Heart right ventricle (tissue), 16 donors: Measurements from ENCODE around the gene CNOT11. TPM values are rescaled to one million over a fixed set of nuclear protein-coding genes. Genes with fewer than 3 reads are reported as not detected.

Source experiments
- ATAC-seq, 8 donors: fragments of 200-7000 bp; cut with Tn5 transposase; one replicate each; pipeline ENCODE4 v1.9.1; 2020; ENCODE audit warnings: mild to moderate bottlenecking in 8 of 8, moderate library complexity in 8 of 8, moderate number of reproducible peaks in 1 of 8
- DNase-seq, 2 donors: peaks; one replicate each; pipeline ENCODE4 v3.0.0-alpha.2; 2020
- H3K27ac ChIP-seq, 10 donors: fragments of 200-600 bp; sonication (generic) in 2 of 10; one replicate each; pipeline versions ENCODE4 v1.5.0 to v1.8.0; 2020 to 2022; ENCODE audit warnings: mild to moderate bottlenecking in 3 of 10
- H3K27me3 ChIP-seq, 7 donors: fragments of 200-600 bp; one replicate each; pipeline ENCODE4 v1.8.0; 2021 to 2022; ENCODE audit warnings: mild to moderate bottlenecking in 2 of 7
- H3K36me3 ChIP-seq, 9 donors: fragments of 200-600 bp; sonication (generic) in 1 of 9; one replicate each; pipeline versions ENCODE4 v1.5.0 to v1.8.0; 2020 to 2022; ENCODE audit warnings: mild to moderate bottlenecking in 2 of 9
- H3K4me1 ChIP-seq, 9 donors: fragments of 200-600 bp; sonication (generic) in 1 of 9; one replicate each; pipeline versions ENCODE4 v1.5.0 to v1.8.0; 2020 to 2022; ENCODE audit warnings: mild to moderate bottlenecking in 4 of 9
- H3K4me3 ChIP-seq, 10 donors: fragments of 200-600 bp; sonication (generic) in 2 of 10; one replicate each; pipeline versions ENCODE4 v1.5.0 to v1.8.0; 2020 to 2022; ENCODE audit warnings: mild to moderate bottlenecking in 7 of 10, moderate library complexity in 2 of 10
- H3K9me3 ChIP-seq, 11 donors: fragments of 200-600 bp in 10 of 11; sonication (generic) in 2 of 11; one replicate each; pipeline versions ENCODE4 v1.5.0 to v1.8.0; 2013 to 2022; ENCODE audit warnings: mild to moderate bottlenecking in 2 of 11, control low read depth in 1 of 11, moderate library complexity in 1 of 11
- WGBS, 2 donors: extraction: QIAGEN DNeasy Blood & Tissue Kit; methylation state at CpG; one replicate each; pipeline ENCODE4 v1.1.7; 2013; ENCODE audit warnings: inconsistent platforms in 1 of 2; 5-methylcytosine and 5-hydroxymethylcytosine counted together
- intact Hi-C, 10 donors: fragments of 100-400 bp; cut with DNase I; formaldehyde crosslinking; loops; one replicate each; pipeline versions ENCODE4 v1.11.1 to v1.14.2; 2022
- polyA plus RNA-seq, 2 donors: library from polyadenylated mRNA; stranded (reverse); fragments of 200-250 nt; gene quantifications; one replicate each; pipeline ENCODE4 v1.2.3, GENCODE V29; 2013
- total RNA-seq, 10 donors: library from RNA; stranded (reverse); fragmentation: NEBNext Ultra II Directional in 3 of 10; extraction: Animal tissue kit (Norgen Biotek cat#: 25700) in 3 of 10; gene quantifications; one replicate each; pipeline versions ENCODE4 v1.2.1 to v1.2.4, GENCODE V29; 2021 to 2023
- TF ChIP-seq, protein P1 (sequence below), 9 donors: fragments of 200-600 bp; sonication (generic) in 2 of 9; IDR thresholded peaks; one replicate each; pipeline versions ENCODE4 v1.5.0 to v1.8.0; 2021 to 2022; ENCODE audit warnings: antibody characterized with exemption in 9 of 9, mild to moderate bottlenecking in 5 of 9, moderate library complexity in 1 of 9
- donor health status: Arrhythmogenic right ventricular cardiomyopathy.
- donor health status: ischemic (EF 13 %, LVEDD 7.1; RV severe dilation, severe dysfunction).
- donor health status: healthy with polysubstance abuse.
- donor health status: DM: no; HTN: yes; CAD: no.
- donor health status: DM: no; HTN: no; CAD: no.
- donor health status: ischemic (EF 25% LVEDD 6.9; RV normal size, moderate dysfunction).
- donor health status: ischemic (EF 25% LVEDD 5.7; RV mildly dilated, moderate dysfunction).
- donor health status: healthy.
- donor health status: DM: yes; HTN: yes; CAD: no.
- donor health status: Ischemic cardiomyopathy.
- donor health status: ischemic (EF 35%, LVEDD 5.7; RV mildly dilated, moderate dysfunction).
- donor health status: nonischemic (EF 11% LVEDD 7.7; RV severe dilation, severe dysfunction).
- donor health status: DM: yes; HTN: yes; CAD: no.
- donor health status: PGD.
- donor health status: ischemic (EF 29% LVEDD 5.4; RV normal size, mild dysfunction).
- donor health status: nonischemic (EF 23%, LVEDD 6.1; RV moderate dilation, normal function).

CNOT11 gene
- total and polyA plus RNA-seq, 12 donors, result 14.5 to 77.1 (median 43.8) TPM

- TF ChIP-seq, protein P1, sequence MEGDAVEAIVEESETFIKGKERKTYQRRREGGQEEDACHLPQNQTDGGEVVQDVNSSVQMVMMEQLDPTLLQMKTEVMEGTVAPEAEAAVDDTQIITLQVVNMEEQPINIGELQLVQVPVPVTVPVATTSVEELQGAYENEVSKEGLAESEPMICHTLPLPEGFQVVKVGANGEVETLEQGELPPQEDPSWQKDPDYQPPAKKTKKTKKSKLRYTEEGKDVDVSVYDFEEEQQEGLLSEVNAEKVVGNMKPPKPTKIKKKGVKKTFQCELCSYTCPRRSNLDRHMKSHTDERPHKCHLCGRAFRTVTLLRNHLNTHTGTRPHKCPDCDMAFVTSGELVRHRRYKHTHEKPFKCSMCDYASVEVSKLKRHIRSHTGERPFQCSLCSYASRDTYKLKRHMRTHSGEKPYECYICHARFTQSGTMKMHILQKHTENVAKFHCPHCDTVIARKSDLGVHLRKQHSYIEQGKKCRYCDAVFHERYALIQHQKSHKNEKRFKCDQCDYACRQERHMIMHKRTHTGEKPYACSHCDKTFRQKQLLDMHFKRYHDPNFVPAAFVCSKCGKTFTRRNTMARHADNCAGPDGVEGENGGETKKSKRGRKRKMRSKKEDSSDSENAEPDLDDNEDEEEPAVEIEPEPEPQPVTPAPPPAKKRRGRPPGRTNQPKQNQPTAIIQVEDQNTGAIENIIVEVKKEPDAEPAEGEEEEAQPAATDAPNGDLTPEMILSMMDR (IDR thresholded peaks at IDR 0.05), result no peak
- Histone ChIP-seq H3K4me1 (peaks cover 0 to 60% (median 24%) of the 10 kb centered on the region in 9 donors), H3K9me3 (peaks cover 0 to 3% (median 0%) of the 10 kb centered on the region in 11 donors), H3K4me3 (no peak overlapping the region), H3K27me3 (no peaks in the 10 kb centered on the region), H3K36me3 (peaks cover 0 to 99% (median 19%) of the 10 kb centered on the region in 9 donors), H3K27ac (peak overlapping the region in 8 of 10 donors; percentile 30 to 74 (median 55))
- DNase-seq (no peak), ATAC-seq (peak in 6 of 8 donors; percentile 43 to 59 (median 52))
- intact Hi-C loops, result no loop called here
- WGBS, 2 donors, result 43 to 63% methylated on average over 4 of the region's 4 CpGs
These were observed 9.5 kb downstream of the CNOT11 start for GRCh38 chr2:101262142-101262541.

DNA sequence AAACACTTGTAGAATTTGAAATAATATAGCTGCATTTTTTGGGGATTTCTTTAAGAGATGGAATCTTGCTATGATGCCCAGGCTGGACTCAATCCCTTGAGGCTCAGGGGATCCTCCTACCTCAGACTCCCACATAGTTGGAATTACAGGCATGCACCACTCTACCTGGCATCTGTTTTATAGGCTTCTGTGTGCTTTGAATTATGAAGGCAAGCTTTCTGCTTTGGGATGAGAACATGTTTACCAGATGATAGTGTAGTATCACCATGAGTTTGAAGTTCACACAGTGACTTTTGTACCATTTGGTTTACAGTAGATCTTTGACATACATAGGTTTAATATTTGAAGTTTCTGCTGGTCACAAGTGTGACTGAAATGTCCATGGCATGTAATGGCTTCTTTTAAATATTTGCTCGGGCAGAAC lies 10.7 kb downstream of the CNOT11 start:
- peak overlapping the region in 6 of 10 donors; percentile 24 to 74 (median 43) for H3K27ac ChIP-seq
- peaks cover 0 to 3% (median 0%) of the 10 kb centered on the region in 11 donors for H3K9me3 ChIP-seq
- H3K27me3 ChIP-seq, result no peaks in the 10 kb centered on the region
- no peak for ATAC-seq
- 78 to 90% methylated on average over 1 of the region's 1 CpG for WGBS, 2 donors
- TF ChIP-seq, protein P1 (IDR thresholded peaks at IDR 0.05), result no peak
- peaks cover 0 to 67% (median 24%) of the 10 kb centered on the region in 9 donors for H3K4me1 ChIP-seq
- no peak for DNase-seq
- H3K4me3 ChIP-seq, result no peak overlapping the region
- intact Hi-C loops, result no loop called here
- H3K36me3 ChIP-seq, result peaks cover 0 to 99% (median 19%) of the 10 kb centered on the region in 9 donors

GRCh38 chr2:101264360-101264939 lies 11.8 kb downstream of the CNOT11 start:
- Histone ChIP-seq H3K9me3 (no peaks in the 10 kb centered on the region), H3K4me1 (peaks cover 0 to 67% (median 24%) of the 10 kb centered on the region in 9 donors), H3K36me3 (peaks cover 0 to 99% (median 29%) of the 10 kb centered on the region in 9 donors), H3K27me3 (no peaks in the 10 kb centered on the region), H3K4me3 (no peak overlapping the region), H3K27ac (peak overlapping the region in 8 of 10 donors; percentile 0 to 74 (median 34))
- no peak for DNase-seq
- TF ChIP-seq, protein P1 (IDR thresholded peaks at IDR 0.05), result no peak
- WGBS, 2 donors, result 59 to 65% methylated on average over 13 of the region's 13 CpGs
- intact Hi-C loops, result no loop called here
- peak in 4 of 8 donors; percentile 23 to 58 (median 45) for ATAC-seq

DNA sequence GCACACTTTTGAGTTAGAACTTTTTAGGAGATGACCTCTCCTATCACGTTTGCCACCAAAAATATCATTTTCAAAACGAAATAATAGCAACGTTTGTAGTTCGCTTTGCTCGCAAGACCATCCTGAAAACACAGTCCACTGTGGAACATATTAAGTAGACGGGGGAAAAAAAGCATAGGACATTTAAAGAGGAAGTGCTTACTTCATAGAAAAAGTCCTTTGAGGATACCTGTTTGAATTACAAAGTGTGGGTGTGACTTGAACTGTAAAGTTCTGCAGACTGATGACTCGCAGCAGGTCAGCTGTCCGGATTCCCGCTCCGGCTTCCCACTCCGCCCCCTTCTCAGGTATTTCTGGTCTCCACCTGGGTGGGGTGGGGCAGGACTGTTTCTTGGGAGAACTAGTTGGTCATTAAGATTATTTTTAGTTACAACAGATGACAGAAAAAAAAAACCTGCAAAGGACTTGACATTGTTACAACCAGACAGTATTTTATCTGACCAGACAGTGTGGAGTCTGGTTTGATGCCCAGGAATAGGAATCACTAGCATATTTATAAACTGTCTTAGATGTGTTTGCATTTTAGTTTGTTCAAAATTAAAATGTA lies 13.3 kb downstream of the CNOT11 start:
- Histone ChIP-seq H3K4me1 (peaks cover 0 to 59% (median 20%) of the 10 kb centered on the region in 9 donors), H3K9me3 (no peaks in the 10 kb centered on the region), H3K27me3 (no peaks in the 10 kb centered on the region), H3K36me3 (peaks cover 0 to 99% (median 42%) of the 10 kb centered on the region in 9 donors), H3K27ac (peak overlapping the region in 7 of 10 donors; percentile 13 to 74 (median 45)), H3K4me3 (no peak overlapping the region)
- WGBS, 2 donors, result 50 to 64% methylated on average over 11 of the region's 11 CpGs
- TF ChIP-seq, protein P1 (IDR thresholded peaks at IDR 0.05), result no peak
- ATAC-seq (peak; percentile 37 to 78 (median 59)), DNase-seq (no peak)
- intact Hi-C loops, result no loop called here
